Measurements from ENCODE around the gene ITGA5.

Gene ITGA5

DNA sequence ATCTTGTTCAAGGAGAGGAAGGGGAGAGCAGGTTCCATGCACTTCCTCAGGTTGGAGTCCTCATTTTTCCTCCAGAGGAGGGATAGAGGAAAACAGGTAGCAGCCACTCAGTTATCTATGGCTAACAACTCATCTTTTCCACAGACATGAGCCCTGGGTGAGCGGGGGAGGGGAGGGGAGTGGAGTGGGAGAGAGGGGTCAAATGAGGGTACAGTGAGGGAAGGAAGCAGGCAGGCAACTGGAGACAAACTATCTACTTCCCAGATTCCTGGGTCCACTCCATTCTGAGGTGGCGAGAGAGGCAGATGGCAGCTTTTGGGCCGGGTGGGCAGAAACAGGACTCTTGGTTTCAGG lies 32.0 kb downstream of the ITGA5 start:
- no peak for DNase-seq

DNA sequence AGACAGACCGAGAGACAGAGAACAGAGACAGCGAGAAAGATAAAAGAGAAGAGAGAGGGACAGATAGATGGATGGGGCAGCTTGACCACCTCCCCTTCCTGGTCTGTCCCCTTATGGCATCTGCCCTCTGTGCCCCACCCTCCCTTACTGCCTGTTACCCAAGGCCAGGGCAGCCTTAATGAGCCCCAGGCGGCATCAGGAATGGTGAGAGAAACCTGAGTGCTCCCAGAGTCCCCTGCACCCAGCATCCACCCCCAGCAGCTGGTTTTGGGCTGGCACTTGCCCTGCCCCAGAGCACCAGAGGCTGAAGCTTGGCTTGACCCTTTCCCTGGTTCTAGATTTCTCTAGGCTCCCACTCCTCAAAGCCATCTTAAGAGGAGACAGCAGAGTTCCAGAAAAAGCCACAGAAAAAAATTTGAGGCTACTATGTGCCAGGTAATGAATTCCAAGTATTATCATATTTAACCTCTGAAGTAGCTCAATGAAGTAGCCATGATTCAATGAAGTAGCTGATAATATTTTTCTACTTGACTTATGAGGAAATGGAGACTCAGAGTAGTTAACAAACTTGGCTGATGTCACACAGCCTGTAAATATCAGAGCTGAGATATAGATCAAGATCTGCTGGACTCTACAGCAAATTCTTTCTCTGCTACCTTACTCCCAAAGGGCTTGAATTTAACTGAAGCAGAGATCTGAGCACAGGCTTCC lies 32.5 kb downstream of the ITGA5 start:
- DNase-seq = no peak

DNA sequence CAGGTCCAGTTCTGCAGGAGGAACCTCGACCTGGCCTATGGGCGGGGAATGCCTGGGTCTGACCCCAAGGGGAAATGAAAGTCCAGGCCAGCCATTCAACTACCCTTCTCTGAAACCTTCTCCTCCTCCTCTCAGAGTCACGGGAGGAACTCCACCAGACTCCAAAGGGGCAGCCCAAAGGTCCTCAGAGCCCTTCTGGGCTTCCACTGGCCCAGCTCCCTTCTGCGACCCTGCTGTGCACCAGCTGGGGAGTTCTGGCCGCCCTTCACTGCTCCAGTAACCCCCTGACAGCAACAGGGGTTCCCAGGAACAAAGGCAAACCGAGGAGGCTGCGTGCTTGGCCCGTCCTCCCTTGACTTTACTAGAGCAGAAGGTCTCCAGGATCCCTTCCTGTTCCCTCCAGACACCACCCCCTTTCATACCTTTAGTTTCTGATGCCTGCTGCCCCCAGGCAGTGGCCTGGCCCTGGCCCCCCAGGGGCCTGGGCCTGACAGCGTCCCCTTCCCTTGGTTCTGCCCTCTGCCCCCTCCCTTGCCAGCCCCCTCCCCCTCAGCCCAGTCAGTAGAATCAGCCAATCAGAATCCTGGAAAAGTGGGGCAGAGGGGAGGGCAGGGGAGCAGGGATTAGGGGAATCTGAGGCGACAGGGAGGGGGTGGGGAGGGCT lies 33.7 kb downstream of the ITGA5 start:
- no peak for DNase-seq

DNA sequence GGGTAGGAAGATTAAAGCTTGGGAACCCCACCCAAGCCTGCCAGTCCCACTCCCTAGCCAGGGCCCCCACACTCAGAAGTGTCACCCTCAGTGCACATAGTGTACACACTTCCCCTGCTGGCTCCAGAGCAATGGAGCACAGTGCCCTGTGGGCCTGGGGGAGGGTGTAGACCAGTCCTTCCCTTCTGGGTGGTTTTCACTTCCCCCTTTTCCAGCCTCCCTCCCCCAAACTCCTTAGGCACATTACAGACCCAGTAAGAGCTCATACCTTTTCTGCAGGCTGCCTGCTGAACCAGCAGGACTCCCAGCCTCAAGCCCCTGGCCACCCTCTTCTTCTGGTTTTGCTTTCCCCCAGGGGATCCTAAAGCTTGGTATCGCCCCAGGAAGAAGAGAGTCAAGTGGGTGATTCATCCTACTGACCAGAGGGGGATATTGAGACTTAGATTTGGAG lies 34.5 kb downstream of the ITGA5 start, which contains the start of gene ZNF385A:
Gene ZNF385A (minus strand): TSS at position 143 of the 451 bp plus-strand sequence. CDS start 219 bp downstream, outside the sequence.
- no peak for DNase-seq

DNA sequence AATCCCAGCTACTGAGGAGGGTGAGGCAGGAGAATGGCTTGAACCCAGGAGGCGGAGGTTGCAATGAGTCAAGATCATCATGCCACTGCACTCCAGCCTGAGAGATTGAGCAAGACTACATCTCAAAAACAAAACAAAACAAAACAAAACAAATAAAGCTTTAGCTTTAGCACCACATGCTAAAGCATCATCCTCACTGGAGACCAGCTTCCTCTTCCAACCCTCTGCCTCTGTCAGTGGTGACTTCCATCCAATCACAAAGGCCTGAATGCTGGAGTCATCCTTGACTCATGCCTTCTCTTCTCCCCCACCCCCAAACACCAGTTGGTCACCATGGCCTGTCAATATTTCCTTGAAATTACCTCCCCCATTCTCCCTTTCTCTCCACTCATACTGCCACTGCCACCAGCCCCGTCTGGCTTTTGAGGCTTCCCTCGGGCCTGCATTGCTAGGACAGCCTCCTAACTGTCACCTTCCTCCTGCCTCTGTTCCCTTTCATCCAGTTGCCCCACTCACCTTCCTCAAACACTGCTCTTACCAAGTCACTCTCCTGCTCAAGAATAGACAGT lies 35.9 kb downstream of the ITGA5 start:
- no peak for DNase-seq

DNA sequence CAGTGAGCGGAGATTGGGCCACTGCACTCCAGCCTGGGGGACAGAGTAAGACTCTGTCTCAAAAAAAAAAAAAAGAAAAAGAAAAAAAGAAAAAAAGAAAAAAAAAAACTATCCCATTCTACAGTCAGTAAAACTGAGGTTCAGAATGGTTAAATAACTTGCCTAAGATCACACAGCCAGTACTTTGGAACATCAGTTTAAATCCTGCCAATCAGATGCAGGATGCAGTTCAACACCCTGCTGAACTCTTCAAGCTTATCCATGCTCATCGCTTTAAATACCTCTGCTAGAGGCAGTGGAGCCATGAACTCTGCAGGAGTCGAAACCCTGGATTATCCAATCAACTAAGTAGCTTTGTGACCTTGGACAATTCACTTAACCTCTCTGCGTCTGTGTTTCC lies 37.9 kb downstream of the ITGA5 start:
- no peak for DNase-seq

DNA sequence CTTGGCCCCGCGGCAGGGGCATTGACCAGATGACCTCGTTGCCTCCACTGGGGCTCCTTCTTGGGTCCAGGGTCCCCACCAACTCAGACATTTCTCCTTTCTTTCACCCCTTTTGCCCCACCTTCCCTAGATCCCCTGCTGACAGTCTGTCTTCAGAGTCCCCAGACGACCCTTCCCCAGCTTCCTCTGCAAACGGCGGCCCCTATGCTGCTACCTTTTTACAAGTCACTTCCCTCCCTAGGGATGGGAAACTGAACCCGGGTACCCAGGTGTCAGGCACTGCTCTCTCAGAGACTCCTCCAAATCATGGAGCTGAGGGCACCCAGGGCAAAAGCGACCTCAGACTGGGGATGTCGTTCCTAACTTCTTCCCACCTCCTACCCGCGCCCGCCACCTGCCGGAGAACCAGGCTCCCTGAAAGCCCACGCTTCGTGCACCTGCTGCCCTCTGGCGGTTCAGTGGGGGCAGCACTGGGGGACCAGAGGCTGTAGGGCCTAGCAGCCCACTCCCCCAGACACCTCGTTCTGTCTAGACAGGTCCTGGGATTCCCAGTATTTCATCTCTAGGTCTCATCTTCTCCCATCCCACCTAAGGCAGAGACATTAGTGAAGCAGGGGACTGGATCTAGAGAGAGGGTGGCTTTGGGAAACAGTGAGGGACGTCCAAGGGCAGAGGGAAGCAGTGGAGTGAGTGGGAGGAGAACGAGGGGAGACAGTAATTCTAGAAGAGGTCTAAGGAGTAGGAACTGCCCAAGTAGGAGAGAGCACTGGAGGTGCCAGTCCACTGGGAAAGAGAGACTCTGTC lies 39.5 kb downstream of the ITGA5 start:
- DNase-seq = peak; percentile 75

DNA sequence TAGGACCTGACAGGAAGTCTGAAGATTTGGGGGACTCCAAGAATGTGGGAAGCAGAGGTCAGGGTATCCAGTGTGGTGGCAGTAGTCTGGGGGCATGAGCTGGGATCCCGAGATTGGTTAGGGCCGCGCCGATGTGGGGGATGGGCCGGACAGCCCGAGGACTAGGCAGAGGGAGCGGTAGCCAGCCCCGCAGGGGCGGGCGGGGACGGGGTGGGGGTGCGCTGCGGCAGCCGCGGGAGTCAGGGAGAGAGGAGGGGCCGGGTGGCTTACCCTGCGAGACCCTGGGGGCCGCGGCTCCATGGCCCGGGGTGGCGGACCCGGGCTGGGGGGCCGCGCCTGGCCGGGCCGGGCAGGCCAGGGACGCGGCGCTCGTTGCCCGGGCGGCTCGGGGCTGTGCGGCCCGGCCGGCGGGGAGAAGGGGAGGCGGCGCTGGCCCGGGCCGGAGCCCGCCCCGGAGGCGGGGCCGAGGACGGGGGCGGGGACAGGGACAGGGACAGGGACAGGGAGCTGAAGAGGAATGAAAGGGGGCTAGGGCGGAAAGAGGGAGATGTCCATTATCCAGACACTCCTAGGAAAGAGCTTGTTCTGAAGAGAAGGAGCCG lies 40.2 kb downstream of the ITGA5 start:
- DNase-seq = peak; percentile 14

DNA sequence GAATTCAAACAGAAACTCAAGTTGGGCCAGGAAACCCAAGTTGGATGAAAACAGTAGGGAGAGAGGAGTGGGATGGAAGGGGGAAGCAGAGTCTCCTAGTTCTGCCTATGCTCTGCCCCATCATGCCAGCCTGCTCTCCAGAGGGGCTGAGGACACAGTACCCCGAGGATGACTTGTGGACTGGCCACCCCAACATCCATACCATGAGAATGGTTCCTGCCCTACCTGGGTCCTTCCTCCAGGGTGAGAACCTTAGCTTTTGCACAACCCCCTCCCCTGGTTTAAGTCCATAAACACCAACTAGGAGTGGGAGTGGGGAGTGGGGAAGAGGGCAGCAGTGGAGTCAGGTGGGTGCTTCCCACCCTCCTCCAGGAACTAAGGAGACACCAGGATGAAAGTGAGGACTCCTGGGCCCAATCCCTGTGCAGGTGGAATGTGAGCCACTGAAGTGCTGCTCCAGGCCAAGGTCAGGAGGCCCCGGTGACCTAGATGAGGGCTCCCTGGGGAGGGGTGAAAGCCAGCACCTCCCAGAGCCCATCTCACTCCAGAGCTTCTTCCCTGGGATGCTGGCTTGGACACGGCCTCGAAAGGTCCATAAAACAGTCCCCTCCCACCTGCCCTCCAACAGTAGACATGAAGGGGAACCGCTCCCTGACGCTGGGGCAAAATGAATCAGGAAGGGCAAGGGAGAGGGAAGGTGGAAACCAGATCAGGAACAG lies 41.1 kb downstream of the ITGA5 start:
- no peak for DNase-seq

DNA sequence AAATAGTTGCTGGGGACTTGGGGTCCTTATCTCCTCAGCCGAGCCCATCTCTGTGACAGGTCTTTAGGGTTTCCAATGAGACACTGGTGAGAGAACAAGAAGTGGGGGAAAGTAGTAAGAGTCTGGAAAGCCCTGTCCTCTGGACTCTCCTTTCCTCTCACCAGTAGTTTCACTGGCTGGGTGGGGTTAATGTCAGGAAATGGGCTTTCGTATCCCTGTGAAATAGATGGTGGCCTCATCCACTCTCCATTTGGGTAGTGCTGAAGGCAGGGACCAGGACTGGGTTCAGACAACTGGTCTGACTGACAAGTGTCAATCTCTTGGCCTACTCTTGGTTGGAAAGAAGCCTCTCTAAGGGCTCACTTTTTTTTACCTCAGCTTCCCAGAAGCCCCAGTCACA lies 42.1 kb downstream of the ITGA5 start:
- no peak for DNase-seq

DNA sequence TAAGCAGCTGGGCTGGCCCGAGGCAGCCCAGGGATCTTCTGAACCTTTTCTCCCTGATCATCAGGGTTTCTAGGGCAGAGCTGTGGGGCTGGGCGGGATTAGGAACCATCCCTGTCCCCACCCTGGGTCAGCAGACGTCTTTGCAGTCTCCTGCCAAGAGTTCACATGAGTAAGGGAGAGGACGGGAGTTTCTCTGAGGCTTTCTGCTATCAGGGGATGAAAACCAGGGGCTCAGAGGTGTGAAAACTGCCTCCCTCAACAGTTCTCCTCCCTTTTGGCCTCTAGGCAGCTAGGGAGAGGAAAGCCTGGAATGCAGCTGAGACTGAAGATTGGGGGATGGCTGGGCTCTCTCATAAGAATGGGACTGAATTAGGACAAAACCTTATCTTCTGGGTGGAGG lies 42.5 kb downstream of the ITGA5 start:
- no peak for DNase-seq

DNA sequence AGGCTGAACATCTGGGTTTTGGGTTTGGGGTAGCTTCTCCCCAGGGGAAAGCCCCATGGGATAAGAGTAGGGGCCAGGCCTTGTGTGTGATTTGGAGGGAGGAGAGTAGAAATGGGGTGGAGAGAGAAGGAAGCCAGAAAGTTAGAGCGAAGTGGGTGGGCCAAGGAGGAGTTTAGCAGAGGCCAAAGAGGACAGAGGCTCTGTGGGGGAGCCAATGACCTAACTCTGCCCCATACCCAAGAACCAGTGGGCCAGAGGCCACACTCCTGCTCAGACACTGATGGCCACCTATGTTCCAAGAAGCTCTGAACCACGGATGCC lies 43.8 kb downstream of the ITGA5 start:
- DNase-seq = no peak

DNA sequence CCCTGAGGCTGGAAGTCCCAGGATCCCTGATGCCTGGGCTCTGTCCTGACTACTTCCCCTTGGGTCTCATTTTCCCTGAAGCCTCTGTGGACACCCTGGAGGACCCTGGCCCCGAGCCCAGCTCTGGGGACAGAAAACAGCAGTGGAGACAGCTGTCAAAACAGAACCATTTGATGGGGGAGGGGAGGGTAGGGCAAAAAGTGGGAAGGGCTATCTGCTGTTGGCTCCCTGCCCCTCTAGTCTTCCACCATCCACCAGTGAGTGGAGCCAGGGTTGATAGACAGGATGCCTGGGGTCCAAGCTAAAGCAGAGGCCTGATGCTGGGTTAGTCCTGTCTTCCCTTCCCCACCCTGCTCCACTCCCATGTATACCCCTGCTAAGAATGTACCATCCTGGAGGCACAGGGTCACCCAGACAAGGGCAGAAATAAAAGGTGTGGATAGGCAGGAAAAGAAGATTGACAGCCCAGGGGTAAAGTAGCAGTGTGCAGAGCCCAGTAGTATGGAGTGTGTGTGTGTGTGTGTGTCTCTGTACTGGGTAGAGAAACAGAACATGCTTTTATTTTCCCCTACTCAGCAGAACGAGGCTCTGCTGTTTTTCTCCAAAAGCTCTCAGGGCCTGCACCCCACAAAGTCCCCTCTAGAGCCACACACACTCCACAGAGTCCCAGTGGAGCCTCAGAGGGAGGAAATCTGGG lies 44.4 kb downstream of the ITGA5 start:
- DNase-seq = peak; percentile 26

DNA sequence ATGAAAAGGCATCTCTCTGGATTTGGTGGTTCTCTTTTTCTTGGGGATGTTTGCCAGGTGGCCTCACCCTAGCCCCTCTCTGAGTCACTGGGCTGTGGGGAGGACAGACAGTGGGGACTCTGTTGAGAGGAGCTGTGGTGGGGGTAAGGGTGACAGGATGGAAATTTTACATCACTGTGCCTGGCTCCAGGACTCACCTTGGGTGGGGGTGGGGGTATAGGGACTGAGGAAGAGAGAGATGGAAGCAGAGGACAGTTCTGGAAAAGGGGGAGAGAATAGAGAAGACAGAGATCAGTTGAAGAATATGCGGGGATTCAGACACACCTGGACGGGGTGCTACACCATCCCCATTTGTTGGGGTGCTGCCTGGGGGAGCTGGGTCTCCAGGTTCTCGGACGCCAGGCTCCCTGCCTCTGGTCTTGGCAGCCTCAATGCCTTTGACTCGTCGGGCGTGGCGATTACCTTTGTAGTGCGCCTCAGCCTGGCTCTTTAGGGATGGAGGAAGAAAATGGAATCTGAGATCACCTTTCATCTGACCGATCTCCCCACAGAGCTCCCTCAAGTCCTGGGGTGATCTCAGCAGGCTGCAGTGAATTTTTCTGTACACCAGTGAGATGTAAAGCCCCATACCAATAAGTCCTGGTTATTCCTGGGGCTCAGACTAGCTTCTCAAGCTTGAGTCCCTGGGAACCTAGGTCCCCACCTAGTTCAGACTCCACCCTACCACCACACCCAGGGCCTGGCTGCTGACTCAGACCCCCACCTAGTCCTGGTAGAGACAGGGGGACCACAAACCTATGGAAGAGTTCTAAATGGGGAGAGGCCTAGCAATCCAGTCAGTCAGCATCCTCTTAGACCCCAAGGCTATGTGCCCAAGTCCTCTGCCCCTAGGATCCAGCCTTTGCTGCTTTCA lies 45.2 kb downstream of the ITGA5 start:
- no peak for DNase-seq

DNA sequence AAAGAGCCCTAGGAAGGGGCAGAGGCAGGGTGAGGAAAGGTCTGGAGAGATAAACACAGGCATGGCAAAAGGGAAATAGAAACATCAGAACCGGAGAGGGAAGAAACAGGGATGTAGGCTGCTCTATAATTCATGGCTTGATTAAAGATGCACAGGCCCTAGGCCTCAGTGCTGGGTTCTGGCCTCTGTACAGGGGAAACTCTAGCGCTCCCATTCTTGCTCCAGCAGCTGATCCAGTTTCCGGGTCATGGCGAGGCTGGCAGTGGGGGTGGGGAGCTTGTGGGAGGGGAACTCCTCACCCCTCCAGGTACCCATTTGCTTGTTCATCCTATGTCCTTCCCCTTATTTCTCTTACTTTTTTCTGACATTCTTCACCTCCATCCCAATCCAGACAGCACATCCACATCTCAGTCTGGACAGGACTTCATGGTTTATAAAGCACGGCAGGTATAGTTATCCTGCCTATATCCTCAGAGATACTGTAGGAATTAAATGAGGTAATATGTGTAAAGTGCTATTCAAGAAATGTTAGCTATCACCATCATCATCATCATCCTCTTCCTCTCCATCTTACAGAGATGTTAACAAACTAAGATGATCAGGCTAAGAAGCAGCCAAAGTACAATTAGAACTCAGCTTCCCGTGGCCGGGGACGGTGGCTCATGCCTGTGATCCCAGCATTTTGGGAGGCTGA lies 46.8 kb downstream of the ITGA5 start:
- no peak for DNase-seq

DNA sequence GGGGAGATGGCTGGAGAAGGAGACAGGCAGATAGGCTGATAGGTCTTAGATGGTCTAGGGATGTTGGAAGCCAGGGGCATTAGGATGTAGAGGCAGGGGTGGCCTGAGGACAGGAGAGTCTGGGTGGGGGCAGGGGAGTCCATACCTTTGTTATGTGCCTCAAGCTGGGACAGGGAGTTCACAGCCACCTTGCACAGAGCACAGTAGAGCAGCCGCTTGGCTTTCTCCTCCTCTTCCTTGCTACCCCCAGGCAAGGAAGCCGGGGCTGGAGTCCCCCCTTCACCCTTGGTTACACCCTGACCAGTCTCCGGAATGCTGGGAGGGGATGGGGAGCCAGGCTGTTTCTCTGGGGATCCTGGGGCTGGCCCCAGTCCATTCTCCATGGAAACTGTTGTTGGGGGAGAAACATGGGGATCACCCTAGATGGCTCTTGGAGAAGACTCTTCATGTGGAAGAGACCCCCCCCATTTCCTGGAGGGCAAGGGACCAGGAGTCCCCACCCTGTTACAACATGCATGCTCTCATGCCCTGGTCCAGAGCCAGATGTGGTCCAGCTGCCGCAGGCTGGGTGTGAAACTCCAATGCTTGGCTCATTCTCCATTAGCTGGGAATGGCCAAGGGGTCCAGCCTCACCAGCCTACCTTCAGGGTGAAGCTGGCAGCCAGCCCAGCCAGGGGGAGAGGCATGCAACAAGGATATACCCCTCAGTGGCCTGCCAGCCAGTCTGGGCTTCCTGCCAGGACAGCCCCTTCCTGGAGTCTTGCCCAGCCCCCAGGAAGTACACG lies 47.5 kb downstream of the ITGA5 start:
- DNase-seq = peak; percentile 79

DNA sequence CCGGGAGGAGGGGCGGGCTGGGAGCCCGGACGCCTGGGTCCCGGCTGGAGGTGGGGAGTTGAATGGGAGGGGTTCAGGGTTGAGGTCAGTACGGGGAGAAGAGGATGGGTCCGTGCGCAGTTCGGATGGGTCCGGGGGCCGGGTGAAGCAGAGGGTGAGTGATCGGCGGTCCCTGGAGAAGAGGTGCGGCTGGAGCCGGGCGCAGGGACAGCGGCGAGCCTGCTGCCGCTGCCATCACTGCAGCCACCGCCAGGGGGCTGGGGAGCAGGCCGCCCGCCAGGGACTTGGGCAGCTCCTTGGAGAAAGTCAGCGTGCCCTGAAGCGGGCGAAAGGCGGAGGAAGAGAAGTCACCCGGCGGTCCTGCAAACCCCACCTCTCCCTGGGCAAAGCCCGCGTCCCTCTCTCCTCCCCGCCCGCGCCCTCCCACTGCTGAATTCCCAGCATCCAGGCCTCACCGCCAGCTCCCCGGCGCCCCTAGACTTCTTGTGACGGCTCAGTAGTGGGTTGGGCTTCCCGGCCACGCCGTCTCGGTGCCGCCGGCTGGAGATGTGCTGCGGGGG lies 48.8 kb downstream of the ITGA5 start:
- no peak for DNase-seq

DNA sequence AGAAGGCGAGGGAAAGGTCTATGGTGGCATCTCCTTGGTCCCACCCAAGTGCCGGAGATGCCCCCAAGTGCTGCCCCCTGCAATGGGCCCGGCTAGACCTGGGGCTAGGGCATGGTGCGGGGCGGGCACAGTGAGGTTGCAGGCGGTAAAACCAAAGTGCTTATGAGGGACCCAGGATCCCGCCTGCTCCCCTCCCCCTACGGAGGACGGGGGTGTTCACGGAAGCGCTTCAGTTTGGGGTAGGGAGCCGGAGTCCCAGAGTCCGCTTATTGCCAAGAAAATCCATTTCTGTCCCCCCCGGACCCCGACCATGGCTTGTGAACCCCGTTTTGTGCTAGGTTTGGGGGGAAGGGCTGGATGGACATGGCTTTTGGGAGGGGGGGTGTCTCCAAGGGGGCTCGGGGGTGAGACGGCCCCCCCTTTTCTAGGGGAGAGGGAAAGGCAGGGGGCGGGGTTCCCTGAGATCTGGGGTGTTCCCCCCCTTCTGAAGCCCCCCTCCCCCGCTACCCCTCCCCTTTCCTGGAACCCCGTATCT lies 49.4 kb downstream of the ITGA5 start:
- DNase-seq = no peak

Data from NCI-H1105 treated with DMSO at 0.1 percent for 48 hours (cell line).